WTC11 (cell line): ENCODE data around the gene BCL11A. TPM values are rescaled to one million over a fixed set of nuclear protein-coding genes. Genes with fewer than 3 reads are reported as not detected.

Experiments
- ATAC-seq: fragments of 200-7000 bp; cut with Tn5 transposase; 2 replicates; pipeline ENCODE4 v1.10.0; 2021; ENCODE audit warnings: mild to moderate bottlenecking, moderate library complexity
- CTCF ChIA-PET: fragments of 300-600 bp; sonication (Branson Sonifier 250); formaldehyde crosslinking; loops from one replicate; lab custom pipeline; 2021; ENCODE audit warnings: antibody characterized with exemption; lab: Charles Lee
- POLR2A ChIA-PET: fragments of 350-600 bp; sonication (Branson Sonifier 250); formaldehyde crosslinking; loops from one replicate; lab custom pipeline; 2021; ENCODE audit warnings: antibody characterized with exemption; lab: Charles Lee
- DNase-seq: peaks from one replicate; pipeline ENCODE4 v3.0.0; 2021; ENCODE audit warnings: low spot score
- H3K27ac Mint-ChIP-seq: 2 replicates; pipeline ENCODE4 v1.8.0; 2021; ENCODE audit warnings: mixed read lengths
- H3K27me3 Mint-ChIP-seq: 2 replicates; pipeline ENCODE4 v1.8.0; 2021; ENCODE audit warnings: low read depth, mild to moderate bottlenecking, moderate library complexity, mixed read lengths
- H3K36me3 Mint-ChIP-seq: 2 replicates; pipeline ENCODE4 v1.8.0; 2021; ENCODE audit warnings: mixed read lengths
- H3K4me1 Mint-ChIP-seq: 2 replicates; pipeline ENCODE4 v1.8.0; 2022; ENCODE audit warnings: mixed read lengths
- H3K4me3 Mint-ChIP-seq: 2 replicates; pipeline ENCODE4 v1.8.0; 2021; ENCODE audit warnings: mild to moderate bottlenecking, moderate library complexity, mixed read lengths
- H3K9me3 Mint-ChIP-seq: 2 replicates; pipeline ENCODE4 v1.8.0; 2021; ENCODE audit warnings: mixed read lengths
- ATF1 ChIP-seq: sonication (generic); formaldehyde crosslinking; IDR thresholded peaks from 2 replicates; pipeline ENCODE4 v1.8.1; 2023; ENCODE audit warnings: mild to moderate bottlenecking, moderate library complexity, missing genetic modification reagents
- ATF2 ChIP-seq: sonication (generic); formaldehyde crosslinking; IDR thresholded peaks from 2 replicates; pipeline ENCODE4 v1.8.1; 2022; ENCODE audit warnings: low read depth, missing genetic modification reagents, borderline replicate concordance
- CBFB ChIP-seq: sonication (generic); formaldehyde crosslinking; IDR thresholded peaks from 2 replicates; pipeline ENCODE4 v1.8.1; 2022; ENCODE audit warnings: mild to moderate bottlenecking, low read depth, missing genetic modification reagents
- CDX4 ChIP-seq: fragments of 250-450 bp; sonication (Bioruptor Pico); IDR thresholded peaks from 2 replicates; pipeline ENCODE4 v1.9.0; 2021; ENCODE audit warnings: moderate library complexity, mild to moderate bottlenecking, inconsistent platforms, borderline replicate concordance
- FOXK1 ChIP-seq: sonication (generic); formaldehyde crosslinking; IDR thresholded peaks from 2 replicates; pipeline ENCODE4 v1.8.0; 2022; ENCODE audit warnings: mild to moderate bottlenecking, moderate library complexity, missing genetic modification reagents
- FOXP1 ChIP-seq: sonication (generic); formaldehyde crosslinking; IDR thresholded peaks from 2 replicates; pipeline ENCODE4 v1.8.0; 2022; ENCODE audit warnings: missing genetic modification reagents, mild to moderate bottlenecking, moderate library complexity, borderline replicate concordance
- GABPB1 ChIP-seq: sonication (generic); formaldehyde crosslinking; IDR thresholded peaks from 2 replicates; pipeline ENCODE4 v1.8.1; 2023; ENCODE audit warnings: mild to moderate bottlenecking, missing genetic modification reagents
- HMGA2 ChIP-seq: fragments of 250-450 bp; sonication (Bioruptor Pico); IDR thresholded peaks from 2 replicates; pipeline ENCODE4 v1.4.0; 2021; ENCODE audit warnings: mild to moderate bottlenecking, moderate library complexity
- HMGXB4 ChIP-seq: sonication (generic); formaldehyde crosslinking; IDR thresholded peaks from 2 replicates; pipeline ENCODE4 v1.8.1; 2023; ENCODE audit warnings: mild to moderate bottlenecking, moderate library complexity, missing genetic modification reagents
- IRF2 ChIP-seq: sonication (generic); formaldehyde crosslinking; IDR thresholded peaks from 2 replicates; pipeline ENCODE4 v1.8.0; 2022; ENCODE audit warnings: low read depth, missing genetic modification reagents, borderline replicate concordance
- MAX ChIP-seq: sonication (generic); formaldehyde crosslinking; IDR thresholded peaks from 2 replicates; pipeline ENCODE4 v1.8.0; 2022; ENCODE audit warnings: mild to moderate bottlenecking, missing genetic modification reagents
- MLX ChIP-seq: sonication (generic); formaldehyde crosslinking; IDR thresholded peaks from 2 replicates; pipeline ENCODE4 v1.8.1; 2023; ENCODE audit warnings: mild to moderate bottlenecking, missing genetic modification reagents, moderate library complexity
- MXD4 ChIP-seq: fragments of 250-450 bp; sonication (Bioruptor Pico); IDR thresholded peaks from 2 replicates; pipeline ENCODE4 v1.8.0; 2021; ENCODE audit warnings: mild to moderate bottlenecking, moderate library complexity, borderline replicate concordance
- MYBL2 ChIP-seq: sonication (generic); formaldehyde crosslinking; IDR thresholded peaks from 2 replicates; pipeline ENCODE4 v1.8.1; 2023; ENCODE audit warnings: mild to moderate bottlenecking, moderate library complexity, missing genetic modification reagents
- NR2C2 ChIP-seq: sonication (generic); formaldehyde crosslinking; IDR thresholded peaks from 2 replicates; pipeline ENCODE4 v1.8.0; 2022; ENCODE audit warnings: mild to moderate bottlenecking, missing genetic modification reagents
- SOX15 ChIP-seq: fragments of 250-450 bp; sonication (Bioruptor Pico); IDR thresholded peaks from 2 replicates; pipeline ENCODE4 v1.9.0; 2021; ENCODE audit warnings: mild to moderate bottlenecking
- TCF7 ChIP-seq: sonication (generic); formaldehyde crosslinking; IDR thresholded peaks from 2 replicates; pipeline ENCODE4 v1.8.0; 2022; ENCODE audit warnings: mild to moderate bottlenecking, low read depth, missing genetic modification reagents, moderate library complexity
- TEAD4 ChIP-seq: sonication (generic); formaldehyde crosslinking; IDR thresholded peaks from 2 replicates; pipeline ENCODE4 v1.8.0; 2022; ENCODE audit warnings: mild to moderate bottlenecking, missing genetic modification reagents
- ZNF219 ChIP-seq: sonication (generic); formaldehyde crosslinking; IDR thresholded peaks from 2 replicates; pipeline ENCODE4 v1.8.0; 2023; ENCODE audit warnings: missing genetic modification reagents, mild to moderate bottlenecking, borderline replicate concordance
- total RNA-seq: library from RNA; stranded (reverse); gene quantifications from 3 replicates; pipeline ENCODE4 v1.2.3, GENCODE V29; 2021

The BCL11A gene
- total RNA-seq, 1 experiment from 2014 or later = 53.2 TPM

GRCh38 chr2:60485550-60485949 is 67.9 kb downstream of the BCL11A start (continued):
- TF ChIP-seq GABPB1 (no peak), MAX (no peak), NR2C2 (CRISPR knock-in tag) (no peak)
- TF ChIP-seq, all 79 proteins: peak for 0

- peaks cover 4% of the 10 kb centered on the region for H3K27me3 Mint-ChIP-seq
- ATAC-seq = no peak
- CTCF ChIA-PET = no interaction called here
- H3K27ac Mint-ChIP-seq = no peak overlapping the region
- H3K9me3 Mint-ChIP-seq = no peaks in the 10 kb centered on the region
- no peak for TF ChIP-seq SOX15 (CRISPR knock-in tag)
- TF ChIP-seq TEAD4 = no peak
- TF ChIP-seq IRF2 (CRISPR knock-in tag) = no peak
- TF ChIP-seq CBFB (CRISPR knock-in tag) = no peak
- TF ChIP-seq FOXK1 (CRISPR knock-in tag) = no peak
- no peak for TF ChIP-seq MYBL2 (CRISPR knock-in tag)
- TF ChIP-seq HMGXB4 (CRISPR knock-in tag) = no peak
- no peak for TF ChIP-seq HMGA2 (CRISPR knock-in tag)
- POLR2A ChIA-PET = no interaction called here
- no peak for DNase-seq
- H3K36me3 Mint-ChIP-seq = peaks cover 22% of the 10 kb centered on the region
- peaks cover 86% of the 10 kb centered on the region for H3K4me1 Mint-ChIP-seq
- no peak overlapping the region for H3K4me3 Mint-ChIP-seq
Observed at GRCh38 chr2:60485055-60485454, 68.4 kb downstream of the BCL11A start.

- peak overlapping the region; percentile 89 for H3K27ac Mint-ChIP-seq
- no peak for TF ChIP-seq MXD4 (CRISPR knock-in tag)
- peak; percentile 51; the same call in 1 of the 2 replicates for TF ChIP-seq GABPB1
- TF ChIP-seq, all 79 proteins: peak for 1
- peak; percentile 54 for ATAC-seq
- ChIA-PET CTCF (interaction anchor here (0.7 to 1.2 kb wide), 3 partner anchors 15 to 66 kb away, joined by 3 to 8 read pairs (median 3); no protein-coding TSS in a partner anchor), POLR2A (interaction anchor here (1.2 kb wide), 1 partner anchor 65 kb away, joined by 4 read pairs; no protein-coding TSS in a partner anchor)
- H3K9me3 Mint-ChIP-seq = no peaks in the 10 kb centered on the region
- H3K36me3 Mint-ChIP-seq = peaks cover 22% of the 10 kb centered on the region
- H3K27me3 Mint-ChIP-seq = peaks cover 9% of the 10 kb centered on the region
- peaks cover 84% of the 10 kb centered on the region for H3K4me1 Mint-ChIP-seq
- no peak for DNase-seq
- H3K4me3 Mint-ChIP-seq = no peak overlapping the region
Observed at GRCh38 chr2:60484133-60484645, 69.3 kb downstream of the BCL11A start.

GRCh38 chr2:60483401-60483800 is 70.1 kb downstream of the BCL11A start:
- Mint-ChIP-seq H3K27ac (no peak overlapping the region), H3K9me3 (no peaks in the 10 kb centered on the region), H3K36me3 (peaks cover 22% of the 10 kb centered on the region), H3K27me3 (peaks cover 16% of the 10 kb centered on the region), H3K4me3 (no peak overlapping the region), H3K4me1 (peaks cover 90% of the 10 kb centered on the region)
- ChIA-PET CTCF (interaction anchor here (0.7 to 1.2 kb wide), 3 partner anchors 16 to 66 kb away, joined by 3 to 8 read pairs (median 3); no protein-coding TSS in a partner anchor), POLR2A (interaction anchor here (0.5 to 1.2 kb wide), 2 partner anchors 66 to 118 kb away, joined by 4 to 6 read pairs; no protein-coding TSS in a partner anchor)
- no peak for ATAC-seq
- no peak for DNase-seq
- TF ChIP-seq TCF7 (no peak), ZNF219 (CRISPR knock-in tag) (no peak), MLX (no peak), ATF1 (CRISPR knock-in tag) (no peak), CDX4 (CRISPR knock-in tag) (no peak), FOXP1 (CRISPR knock-in tag) (no peak), ATF2 (no peak)
